NT2/D1 (cell line): ENCODE results near the gene HDAC2.

Experiments
- DNase-seq: peaks from one replicate; pipeline ENCODE4 v3.0.0-alpha.2; 2011; ENCODE audit warnings: low read depth, low spot score
- H3K27me3 ChIP-seq: 2 replicates; pipeline ENCODE4 v1.6.0; 2011; ENCODE audit warnings: mild to moderate bottlenecking; ENCODE audit not compliant: insufficient read length, insufficient read depth
- H3K36me3 ChIP-seq: 2 replicates; pipeline ENCODE4 v1.6.1; 2011; ENCODE audit warnings: mild to moderate bottlenecking, low read length, mixed read lengths; ENCODE audit not compliant: insufficient read depth, insufficient read length
- H3K4me1 ChIP-seq: 2 replicates; pipeline ENCODE4 v1.5.1; 2011; ENCODE audit not compliant: insufficient read depth, insufficient read length
- H3K4me3 ChIP-seq: 2 replicates; pipeline ENCODE4 v1.5.1; 2011; ENCODE audit warnings: low read depth; ENCODE audit not compliant: insufficient read length
- H3K9ac ChIP-seq: 2 replicates; pipeline ENCODE4 v1.6.0; 2011; ENCODE audit warnings: low read depth; ENCODE audit not compliant: insufficient read length
- H3K9me3 ChIP-seq: 2 replicates; pipeline ENCODE4 v1.5.1; 2011; ENCODE audit warnings: mild to moderate bottlenecking, low read length; ENCODE audit not compliant: insufficient read depth
- SUZ12 ChIP-seq: IDR thresholded peaks from 2 replicates; pipeline ENCODE4 v1.6.1; 2011; ENCODE audit not compliant: insufficient read length, insufficient read depth; ENCODE audit errors: extremely low read depth
- YY1 ChIP-seq: IDR thresholded peaks from 2 replicates; pipeline ENCODE4 v1.6.1; 2011; ENCODE audit not compliant: insufficient read length, insufficient read depth
- ZNF274 ChIP-seq: IDR thresholded peaks from 2 replicates; pipeline ENCODE4 v1.6.1; 2011; ENCODE audit warnings: mild to moderate bottlenecking, low read depth, low read length

Gene HDAC2

GRCh38 chr6:114007516-114007915, 36.6 kb upstream of the HDAC2 start:
- no peaks in the 10 kb centered on the region for H3K9me3 ChIP-seq
- TF ChIP-seq ZNF274 (no peak), YY1 (no peak), SUZ12 (no peak)
- H3K36me3 ChIP-seq, result no peaks in the 10 kb centered on the region
- H3K9ac ChIP-seq, result no peak overlapping the region
- peaks cover 2% of the 10 kb centered on the region for H3K4me1 ChIP-seq
- H3K27me3 ChIP-seq, result no peaks in the 10 kb centered on the region
- peak; percentile 20 for DNase-seq
- H3K4me3 ChIP-seq, result no peak overlapping the region

DNA sequence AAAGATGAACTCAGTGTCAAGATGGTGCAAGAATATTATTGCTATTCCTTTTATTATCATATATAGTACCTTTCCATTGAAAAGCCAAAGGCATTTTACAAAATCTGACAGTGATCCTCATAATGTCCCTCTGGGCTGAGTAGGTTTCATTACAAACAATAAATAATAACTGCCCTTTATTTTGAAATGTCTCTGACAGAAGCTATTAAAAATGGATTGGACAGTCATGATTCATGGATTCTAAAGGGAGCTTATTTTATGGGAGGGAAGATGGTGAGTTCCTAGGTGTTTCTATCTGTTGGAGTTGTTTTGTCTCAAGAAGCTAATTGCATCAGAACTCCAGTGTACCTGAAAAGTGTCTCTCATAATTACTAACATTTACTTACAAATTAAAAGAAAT, 30.4 kb upstream of the HDAC2 start:
- Histone ChIP-seq H3K9ac (no peak overlapping the region), H3K9me3 (0 out of 2 replicates have a peak, but pooled peaks cover 5% of the 10 kb centered on the region), H3K4me1 (no peaks in the 10 kb centered on the region), H3K36me3 (no peaks in the 10 kb centered on the region), H3K4me3 (no peak overlapping the region), H3K27me3 (no peaks in the 10 kb centered on the region)
- TF ChIP-seq SUZ12 (no peak), ZNF274 (no peak), YY1 (no peak)
- no peak for DNase-seq

DNA sequence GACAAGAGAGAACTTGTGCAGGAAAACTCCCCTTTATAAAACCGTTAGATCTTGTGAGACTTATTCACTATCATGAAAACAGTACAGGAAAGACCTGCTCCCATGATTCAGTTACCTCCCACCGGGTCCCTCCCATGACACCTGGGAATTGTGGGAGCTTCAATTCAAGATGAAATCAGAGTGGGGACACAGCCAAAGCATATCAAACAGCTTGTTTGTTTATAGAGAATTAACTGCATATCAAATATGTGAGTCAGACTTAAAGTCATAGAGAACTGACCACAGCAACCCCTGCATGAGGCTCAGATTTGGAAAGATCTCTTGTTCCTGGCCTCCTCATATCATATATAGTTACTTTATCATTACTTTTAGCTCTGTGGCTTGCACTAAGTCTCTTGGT, 29.1 kb upstream of the HDAC2 start:
- Histone ChIP-seq H3K27me3 (no peaks in the 10 kb centered on the region), H3K36me3 (no peaks in the 10 kb centered on the region), H3K9me3 (0 out of 2 replicates have a peak, but pooled peaks cover 5% of the 10 kb centered on the region), H3K9ac (no peak overlapping the region), H3K4me3 (no peak overlapping the region), H3K4me1 (no peaks in the 10 kb centered on the region)
- no peak for TF ChIP-seq YY1
- no peak for TF ChIP-seq ZNF274
- no peak for TF ChIP-seq SUZ12
- DNase-seq, result no peak

DNA sequence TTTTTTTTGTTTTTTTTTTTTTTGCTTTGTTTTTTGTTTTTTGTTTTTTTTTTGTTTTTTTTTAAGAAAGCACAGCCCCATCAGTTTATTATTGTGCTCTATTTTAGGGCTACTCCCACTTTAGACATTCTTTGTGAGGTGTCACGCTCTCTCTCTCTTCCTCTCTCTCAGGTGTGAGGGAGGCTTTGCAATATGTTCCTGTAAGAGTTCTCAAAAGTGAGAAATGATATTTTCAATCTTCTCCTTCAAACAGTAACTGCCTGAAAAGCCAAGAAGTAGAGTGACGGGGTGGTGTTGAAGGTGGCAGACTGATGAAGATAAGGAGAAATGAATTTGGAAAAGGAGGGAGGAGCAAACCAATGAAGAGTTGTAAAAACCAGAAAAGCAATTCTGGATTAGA, 28.3 kb upstream of the HDAC2 start:
- no peaks in the 10 kb centered on the region for H3K36me3 ChIP-seq
- H3K4me1 ChIP-seq, result no peaks in the 10 kb centered on the region
- DNase-seq, result no peak
- H3K27me3 ChIP-seq, result no peaks in the 10 kb centered on the region
- H3K9me3 ChIP-seq, result 0 out of 2 replicates have a peak, but pooled peaks cover 5% of the 10 kb centered on the region
- no peak overlapping the region for H3K9ac ChIP-seq
- no peak overlapping the region for H3K4me3 ChIP-seq
- TF ChIP-seq YY1 (no peak), SUZ12 (no peak), ZNF274 (no peak)

- DNase-seq, result no peak
- H3K4me3 ChIP-seq, result no peak overlapping the region
- H3K9me3 ChIP-seq, result 0 out of 2 replicates have a peak, but pooled peaks cover 5% of the 10 kb centered on the region
- no peak for TF ChIP-seq YY1
- no peaks in the 10 kb centered on the region for H3K27me3 ChIP-seq
- H3K36me3 ChIP-seq, result no peaks in the 10 kb centered on the region
- no peak overlapping the region for H3K9ac ChIP-seq
- H3K4me1 ChIP-seq, result no peaks in the 10 kb centered on the region
These were observed 27.9 kb upstream of the HDAC2 start for GRCh38 chr6:113998811-113999210.

- Histone ChIP-seq H3K36me3 (no peaks in the 10 kb centered on the region), H3K9me3 (0 out of 2 replicates have a peak, but pooled peaks cover 5% of the 10 kb centered on the region), H3K4me3 (no peak overlapping the region), H3K4me1 (no peaks in the 10 kb centered on the region), H3K27me3 (no peaks in the 10 kb centered on the region), H3K9ac (no peak overlapping the region)
- no peak for TF ChIP-seq SUZ12
- TF ChIP-seq ZNF274, result no peak
- TF ChIP-seq YY1, result no peak
- no peak for DNase-seq
These were observed 26.2 kb upstream of the HDAC2 start for GRCh38 chr6:113997116-113997515.

DNA sequence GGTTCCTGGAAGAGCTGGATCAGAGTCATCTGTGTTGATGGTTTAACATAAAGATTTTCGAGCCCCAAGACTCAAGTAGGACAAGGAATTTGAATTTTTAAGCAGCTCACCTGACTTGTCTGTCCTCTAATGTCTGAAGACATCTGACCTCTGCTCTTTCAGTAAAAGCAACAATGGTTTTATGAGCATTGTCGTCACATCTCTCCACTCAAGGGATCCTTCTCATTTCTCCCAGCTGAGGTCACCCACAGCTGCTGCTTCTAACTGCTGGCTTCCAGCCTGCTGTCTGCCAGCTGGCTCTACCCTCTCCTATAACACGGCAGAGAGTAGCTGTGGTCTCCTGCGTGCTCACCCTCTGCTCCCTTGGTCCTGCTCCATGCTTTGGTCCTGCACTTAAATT, 24.7 kb upstream of the HDAC2 start:
- no peak overlapping the region for H3K9ac ChIP-seq
- H3K4me3 ChIP-seq, result no peak overlapping the region
- no peaks in the 10 kb centered on the region for H3K36me3 ChIP-seq

DNA sequence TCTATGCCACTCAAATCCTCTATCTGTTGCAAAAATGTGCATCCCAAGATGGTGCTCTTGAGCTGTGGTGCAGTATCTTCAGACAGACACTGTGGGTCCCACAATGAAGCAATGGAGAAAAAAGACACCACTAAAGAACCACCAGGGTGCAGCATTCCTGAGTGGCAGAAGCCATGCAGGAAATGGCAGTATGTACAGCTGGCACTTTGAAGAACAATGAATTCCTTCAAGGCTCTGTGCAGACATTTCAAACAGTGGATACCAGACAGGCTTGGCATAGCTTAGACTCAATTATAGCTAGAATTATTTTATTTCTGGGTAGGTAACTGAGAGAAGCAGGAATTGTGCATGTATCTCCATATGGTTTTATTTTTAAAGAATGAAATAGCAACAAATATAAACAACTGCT, 24.0 kb upstream of the HDAC2 start:
- TF ChIP-seq ZNF274, result no peak
- no peak for TF ChIP-seq SUZ12
- TF ChIP-seq YY1, result no peak
- H3K9ac ChIP-seq, result no peak overlapping the region
- no peak overlapping the region for H3K4me3 ChIP-seq
- no peaks in the 10 kb centered on the region for H3K4me1 ChIP-seq
- peak; percentile 43 for DNase-seq
- no peaks in the 10 kb centered on the region for H3K9me3 ChIP-seq
- H3K36me3 ChIP-seq, result no peaks in the 10 kb centered on the region
- H3K27me3 ChIP-seq, result no peaks in the 10 kb centered on the region

More for the DNA sequence above, 24.7 kb upstream of the HDAC2 start:
- no peak for DNase-seq
- no peak for TF ChIP-seq SUZ12
- TF ChIP-seq YY1, result no peak
- no peak for TF ChIP-seq ZNF274
- no peaks in the 10 kb centered on the region for H3K27me3 ChIP-seq
- H3K4me1 ChIP-seq, result no peaks in the 10 kb centered on the region
- 0 out of 2 replicates have a peak, but pooled peaks cover 4% of the 10 kb centered on the region for H3K9me3 ChIP-seq
